ENCODE data around the gene LRTM2. TPM values are rescaled to one million over a fixed set of nuclear protein-coding genes. Genes with fewer than 3 reads are reported as not detected.

The LRTM2 gene
- total RNA-seq, 2 experiments from 2014 or later: not detected

DNA sequence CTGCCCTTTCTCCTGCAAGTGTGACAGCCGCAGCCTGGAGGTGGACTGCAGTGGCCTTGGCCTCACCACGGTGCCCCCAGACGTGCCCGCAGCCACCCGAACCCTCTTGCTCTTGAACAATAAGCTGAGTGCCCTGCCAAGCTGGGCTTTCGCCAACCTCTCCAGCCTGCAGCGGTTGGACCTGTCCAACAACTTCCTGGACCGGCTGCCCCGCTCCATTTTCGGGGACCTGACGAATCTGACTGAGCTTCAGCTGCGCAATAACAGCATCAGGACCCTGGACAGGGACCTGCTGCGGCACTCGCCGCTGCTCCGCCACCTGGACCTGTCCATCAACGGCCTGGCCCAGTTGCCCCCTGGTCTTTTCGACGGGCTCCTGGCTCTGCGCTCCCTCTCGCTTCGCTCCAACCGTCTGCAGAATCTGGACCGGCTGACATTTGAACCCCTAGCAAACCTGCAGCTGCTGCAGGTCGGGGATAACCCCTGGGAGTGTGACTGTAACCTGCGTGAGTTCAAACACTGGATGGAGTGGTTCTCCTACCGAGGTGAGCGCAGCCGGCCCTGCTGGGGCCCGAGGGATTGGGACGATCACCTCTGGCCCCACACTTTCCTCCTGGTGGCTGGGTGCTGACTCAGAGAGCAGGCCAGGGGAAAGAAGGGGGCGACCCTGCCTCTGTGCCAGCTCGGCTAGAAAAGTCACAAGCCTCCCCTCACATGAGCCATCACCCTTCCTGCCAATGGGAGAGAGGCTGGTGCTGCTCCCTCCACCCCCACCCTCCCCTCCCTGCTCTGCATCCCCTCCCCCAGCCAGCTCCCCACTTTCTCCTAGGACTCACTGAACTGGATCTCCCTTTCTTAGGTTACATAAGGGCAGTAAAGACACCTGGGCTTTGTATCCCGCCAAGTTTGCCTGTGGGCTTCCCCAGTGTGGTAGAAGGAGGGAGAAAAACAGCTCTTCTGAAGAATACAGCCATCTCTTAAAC, 10.9 kb downstream of the LRTM2 start:
- POLR2A ChIA-PET: no interaction called here
- no peaks in the 10 kb centered on the region for H3K36me3 ChIP-seq (ENCODE audit: insufficient read depth, low read length)
- H3K27ac ChIP-seq (ENCODE audit: low read depth, low read length, poor library complexity, severe bottlenecking): no peak overlapping the region
- TF ChIP-seq, protein P1, sequence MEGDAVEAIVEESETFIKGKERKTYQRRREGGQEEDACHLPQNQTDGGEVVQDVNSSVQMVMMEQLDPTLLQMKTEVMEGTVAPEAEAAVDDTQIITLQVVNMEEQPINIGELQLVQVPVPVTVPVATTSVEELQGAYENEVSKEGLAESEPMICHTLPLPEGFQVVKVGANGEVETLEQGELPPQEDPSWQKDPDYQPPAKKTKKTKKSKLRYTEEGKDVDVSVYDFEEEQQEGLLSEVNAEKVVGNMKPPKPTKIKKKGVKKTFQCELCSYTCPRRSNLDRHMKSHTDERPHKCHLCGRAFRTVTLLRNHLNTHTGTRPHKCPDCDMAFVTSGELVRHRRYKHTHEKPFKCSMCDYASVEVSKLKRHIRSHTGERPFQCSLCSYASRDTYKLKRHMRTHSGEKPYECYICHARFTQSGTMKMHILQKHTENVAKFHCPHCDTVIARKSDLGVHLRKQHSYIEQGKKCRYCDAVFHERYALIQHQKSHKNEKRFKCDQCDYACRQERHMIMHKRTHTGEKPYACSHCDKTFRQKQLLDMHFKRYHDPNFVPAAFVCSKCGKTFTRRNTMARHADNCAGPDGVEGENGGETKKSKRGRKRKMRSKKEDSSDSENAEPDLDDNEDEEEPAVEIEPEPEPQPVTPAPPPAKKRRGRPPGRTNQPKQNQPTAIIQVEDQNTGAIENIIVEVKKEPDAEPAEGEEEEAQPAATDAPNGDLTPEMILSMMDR (conservative IDR thresholded peaks at IDR 0.05; ENCODE audit: low read length): no peak
- no peak for TF ChIP-seq EZH2phosphoT487 (IDR thresholded peaks at IDR 0.05; ENCODE audit: borderline replicate concordance, low read depth, low read length)
- intact Hi-C loops (cut with micrococcal nuclease; ENCODE audit: unreplicated experiment): no loop called here
- no peaks in the 10 kb centered on the region for H3K9me2 ChIP-seq (ENCODE audit: insufficient read depth, low read length)
- no peak for DNase-seq (ENCODE audit: low spot score)
- no peak overlapping the region for H3K4me2 ChIP-seq (ENCODE audit: low read length)
- H2AFZ ChIP-seq (ENCODE audit: low read length): no peak overlapping the region
- H4K20me1 ChIP-seq (ENCODE audit: insufficient read depth, low read length): no peaks in the 10 kb centered on the region
- no peaks in the 10 kb centered on the region for H3K9me3 ChIP-seq (ENCODE audit: low read length)
- no TSS peak for BruUV-seq (replicated peaks)
- no peaks in the 10 kb centered on the region for H3K79me2 ChIP-seq (ENCODE audit: insufficient read depth, low read depth, low read length)
- H3K4me3 ChIP-seq (ENCODE audit: low read depth, low read length, poor library complexity, severe bottlenecking): no peak overlapping the region
- no peaks in the 10 kb centered on the region for H3K4me1 ChIP-seq (ENCODE audit: insufficient read depth, low read length, poor library complexity, severe bottlenecking)
- CTCF ChIA-PET (ENCODE audit: unreplicated experiment): no interaction called here

DNA sequence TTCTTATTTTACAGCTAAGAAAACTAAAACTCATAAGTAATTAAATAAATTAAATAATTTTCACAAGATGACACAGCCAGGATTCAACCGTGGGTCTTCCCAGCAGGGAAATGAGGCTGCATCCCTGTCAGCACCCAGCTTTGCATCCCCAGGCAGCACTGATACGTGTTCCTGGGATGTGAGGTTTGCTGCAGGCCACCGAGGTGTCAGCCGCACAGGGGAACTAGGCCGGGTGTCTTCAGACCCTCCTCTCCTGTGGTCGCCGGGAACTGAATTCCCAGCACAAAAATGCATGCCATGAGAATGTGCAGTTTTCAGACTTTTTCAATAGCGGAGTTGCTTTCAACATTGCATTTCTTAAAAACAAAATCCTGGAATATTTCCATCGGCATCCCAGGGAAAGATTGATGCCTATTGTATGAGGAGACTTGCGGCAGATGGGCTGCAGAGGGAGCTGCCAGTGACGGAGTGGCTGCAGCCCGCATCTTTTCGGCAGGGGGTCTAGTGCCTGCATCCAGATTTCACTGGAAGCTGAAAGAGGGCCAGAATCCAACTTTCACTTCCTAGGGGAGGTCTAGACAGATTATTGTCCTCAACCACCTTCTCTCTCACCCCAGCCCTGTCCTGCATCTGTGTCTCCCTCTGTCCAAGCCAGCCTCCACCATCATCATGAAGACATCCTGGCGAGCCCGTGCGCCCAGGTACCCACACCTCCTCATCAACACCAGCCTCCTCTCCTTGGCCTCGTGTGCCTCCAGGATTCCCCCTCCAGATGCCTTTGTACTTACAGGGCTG, 12.6 kb downstream of the LRTM2 start:
- intact Hi-C loops (cut with micrococcal nuclease; ENCODE audit: unreplicated experiment): no loop called here
- Histone ChIP-seq H3K36me3 (ENCODE audit: insufficient read depth, low read length) (no peaks in the 10 kb centered on the region), H3K4me2 (ENCODE audit: low read length) (no peak overlapping the region), H3K79me2 (ENCODE audit: insufficient read depth, low read depth, low read length) (no peaks in the 10 kb centered on the region), H4K20me1 (ENCODE audit: insufficient read depth, low read length) (no peaks in the 10 kb centered on the region), H2AFZ (ENCODE audit: low read length) (no peak overlapping the region), H3K27ac (ENCODE audit: low read depth, low read length, poor library complexity, severe bottlenecking) (no peak overlapping the region), H3K4me3 (ENCODE audit: low read depth, low read length, poor library complexity, severe bottlenecking) (no peak overlapping the region), H3K4me1 (ENCODE audit: insufficient read depth, low read length, poor library complexity, severe bottlenecking) (no peaks in the 10 kb centered on the region), H3K9me3 (ENCODE audit: low read length) (no peaks in the 10 kb centered on the region), H3K9me2 (ENCODE audit: insufficient read depth, low read length) (no peaks in the 10 kb centered on the region)
- no TSS peak for BruUV-seq (replicated peaks)
- TF ChIP-seq, protein P1 (conservative IDR thresholded peaks at IDR 0.05; ENCODE audit: low read length): no peak
- TF ChIP-seq EZH2phosphoT487 (IDR thresholded peaks at IDR 0.05; ENCODE audit: borderline replicate concordance, low read depth, low read length): no peak
- ChIA-PET CTCF (ENCODE audit: unreplicated experiment) (no interaction called here), POLR2A (no interaction called here)
- no peak for DNase-seq (ENCODE audit: low spot score)
